GM19351 (cell line): ENCODE data around the gene UBAP2.

Source experiments
- ATAC-seq: cut with Tn5 transposase; IDR thresholded peaks from one replicate; pipeline ENCODE4 v1.9.1; 2021; ENCODE audit warnings: mild to moderate bottlenecking, moderate library complexity; ENCODE audit not compliant: unreplicated experiment

Gene UBAP2

GRCh38 chr9:33924978-33925797 lies 123.5 kb downstream of the UBAP2 start:
- no peak for ATAC-seq

GRCh38 chr9:33923998-33924701 lies 124.5 kb downstream of the UBAP2 start:
- no peak for ATAC-seq

- no peak for ATAC-seq
Measured at GRCh38 chr9:33923079-33923478, 125.6 kb downstream of the UBAP2 start.

- ATAC-seq: no peak
Measured at GRCh38 chr9:33921967-33922895, 126.5 kb downstream of the UBAP2 start.

- no peak for ATAC-seq
Measured at GRCh38 chr9:33919276-33919897, 129.3 kb downstream of the UBAP2 start.

- no peak for ATAC-seq
Measured at GRCh38 chr9:33917036-33917435, 131.7 kb downstream of the UBAP2 start.

- ATAC-seq: no peak
Measured at GRCh38 chr9:33914887-33915628, 133.6 kb downstream of the UBAP2 start.

- ATAC-seq: no peak
Measured at GRCh38 chr9:33913541-33913940, 135.1 kb downstream of the UBAP2 start.

- no peak for ATAC-seq
Measured at GRCh38 chr9:33908749-33909148, 139.9 kb downstream of the UBAP2 start.

- ATAC-seq: no peak
Measured at GRCh38 chr9:33908114-33908513, 140.6 kb downstream of the UBAP2 start.

- ATAC-seq: no peak
Measured at GRCh38 chr9:33907347-33907746, 141.3 kb downstream of the UBAP2 start.

GRCh38 chr9:33906769-33907168 lies 141.9 kb downstream of the UBAP2 start:
- no peak for ATAC-seq

- ATAC-seq: no peak
Measured at GRCh38 chr9:33905137-33905536, 143.6 kb downstream of the UBAP2 start.

GRCh38 chr9:33903157-33903780 lies 145.4 kb downstream of the UBAP2 start:
- no peak for ATAC-seq

GRCh38 chr9:33894316-33894715 lies 154.4 kb downstream of the UBAP2 start:
- ATAC-seq: no peak

- no peak for ATAC-seq
Measured at GRCh38 chr9:33893861-33894260, 154.8 kb downstream of the UBAP2 start.

- ATAC-seq: no peak
Measured at GRCh38 chr9:33885948-33886347, 162.7 kb downstream of the UBAP2 start.

GRCh38 chr9:33884856-33885701 lies 163.6 kb downstream of the UBAP2 start:
- no peak for ATAC-seq

- no peak for ATAC-seq
Measured at GRCh38 chr9:33881635-33882034, 167.1 kb downstream of the UBAP2 start.
